ENCODE results near the gene UQCR11.

- no peak for TF ChIP-seq CTCF (IDR thresholded peaks at IDR 0.05)
- TF ChIP-seq POLR2A (IDR thresholded peaks at IDR 0.05) = no peak
- TF ChIP-seq POLR2AphosphoS5 (IDR thresholded peaks at IDR 0.05) = no peak
These were observed 20.6 kb downstream of the UQCR11 start for GRCh38 chr19:1584500-1585242.

Data from gastroesophageal sphincter (tissue), 3 donors.